GM13976 (cell line): ENCODE results near the gene SETD1B.

Experiments
- DNase-seq: peaks from one replicate; pipeline ENCODE4 v3.0.0; 2012; ENCODE audit warnings: low spot score
- CTCF ChIP-seq: IDR thresholded peaks from 2 replicates; pipeline ENCODE4 v1.5.1; 2012; ENCODE audit warnings: borderline replicate concordance, mild to moderate bottlenecking; ENCODE audit not compliant: insufficient read depth; ENCODE audit errors: extremely low read depth, missing control alignments, control extremely low read depth
- in situ Hi-C: fragments of 300-500 bp; cut with MboI; formaldehyde crosslinking; loops from one replicate; pipeline ENCODE4 v1.12.0; 2022; ENCODE audit warnings: low sequenced_read_pairs, mixed read lengths, inconsistent platforms; ENCODE audit not compliant: unreplicated experiment

The SETD1B gene

GRCh38 chr12:121766290-121767039 lies 37.3 kb upstream of the SETD1B start:
- DNase-seq, result no peak
- no peak for TF ChIP-seq CTCF
- in situ Hi-C loops, result loop anchor here (5.0 kb wide), 1 partner anchor 64 kb away; no protein-coding TSS in a partner anchor

- TF ChIP-seq CTCF, result no peak
- DNase-seq, result no peak
- in situ Hi-C loops, result loop anchor here (5.0 kb wide), 1 partner anchor 65 kb away; no protein-coding TSS in a partner anchor
Measured at GRCh38 chr12:121767525-121768016, 36.2 kb upstream of the SETD1B start.

- DNase-seq, result no peak
- no peak for TF ChIP-seq CTCF
- in situ Hi-C loops, result loop anchor here (5.0 kb wide), 1 partner anchor 67 kb away; no protein-coding TSS in a partner anchor
Measured at GRCh38 chr12:121769297-121769830, 34.4 kb upstream of the SETD1B start.

DNA sequence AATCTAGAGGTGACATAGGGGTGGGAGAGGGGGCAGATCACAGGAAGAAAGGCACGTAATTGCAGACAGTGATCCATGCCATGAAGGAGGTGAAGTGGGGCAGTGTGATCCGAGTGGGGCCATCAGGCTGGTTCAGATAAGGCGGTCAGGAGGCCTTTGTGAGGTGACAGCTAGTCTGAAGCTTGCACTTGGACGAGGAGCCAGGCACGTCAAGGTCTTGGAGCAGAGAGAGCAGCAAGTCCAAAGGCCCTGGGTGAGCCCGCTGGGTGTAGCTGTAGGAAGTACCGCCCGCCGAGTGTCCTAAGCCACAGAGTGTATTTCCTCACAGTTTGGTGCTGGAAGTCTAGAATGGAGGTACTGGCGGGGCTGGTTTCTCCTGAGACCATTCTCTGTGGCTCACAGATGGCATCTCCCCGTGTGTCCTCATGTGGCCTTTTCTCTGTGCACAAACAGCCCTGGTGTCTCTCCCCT lies 33.9 kb upstream of the SETD1B start:
- DNase-seq, result no peak
- TF ChIP-seq CTCF, result no peak
- in situ Hi-C loops, result loop anchor here (5.0 kb wide), 1 partner anchor 68 kb away; no protein-coding TSS in a partner anchor

DNA sequence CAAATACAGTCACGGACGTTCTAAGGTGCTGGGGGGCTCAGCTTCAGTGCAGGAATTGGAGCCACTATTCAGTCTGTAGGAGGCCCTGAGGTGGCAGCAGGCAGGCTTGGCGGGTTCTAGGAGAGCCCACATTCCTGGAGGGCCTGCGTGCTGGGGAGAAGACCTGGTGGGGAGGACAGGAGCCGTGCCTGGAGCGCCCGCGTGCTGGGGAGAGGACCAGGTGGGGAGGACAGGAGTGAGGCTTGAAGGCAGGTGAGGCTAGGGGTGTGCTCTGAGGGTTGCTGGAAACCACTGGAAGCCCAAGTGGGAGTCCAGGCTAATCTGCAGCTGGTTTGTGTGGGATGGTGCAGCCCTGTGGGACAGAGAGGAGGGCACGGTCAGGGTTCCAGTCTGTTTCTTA lies 33.4 kb upstream of the SETD1B start:
- DNase-seq, result no peak
- in situ Hi-C loops, result no loop called here
- TF ChIP-seq CTCF, result no peak

DNA sequence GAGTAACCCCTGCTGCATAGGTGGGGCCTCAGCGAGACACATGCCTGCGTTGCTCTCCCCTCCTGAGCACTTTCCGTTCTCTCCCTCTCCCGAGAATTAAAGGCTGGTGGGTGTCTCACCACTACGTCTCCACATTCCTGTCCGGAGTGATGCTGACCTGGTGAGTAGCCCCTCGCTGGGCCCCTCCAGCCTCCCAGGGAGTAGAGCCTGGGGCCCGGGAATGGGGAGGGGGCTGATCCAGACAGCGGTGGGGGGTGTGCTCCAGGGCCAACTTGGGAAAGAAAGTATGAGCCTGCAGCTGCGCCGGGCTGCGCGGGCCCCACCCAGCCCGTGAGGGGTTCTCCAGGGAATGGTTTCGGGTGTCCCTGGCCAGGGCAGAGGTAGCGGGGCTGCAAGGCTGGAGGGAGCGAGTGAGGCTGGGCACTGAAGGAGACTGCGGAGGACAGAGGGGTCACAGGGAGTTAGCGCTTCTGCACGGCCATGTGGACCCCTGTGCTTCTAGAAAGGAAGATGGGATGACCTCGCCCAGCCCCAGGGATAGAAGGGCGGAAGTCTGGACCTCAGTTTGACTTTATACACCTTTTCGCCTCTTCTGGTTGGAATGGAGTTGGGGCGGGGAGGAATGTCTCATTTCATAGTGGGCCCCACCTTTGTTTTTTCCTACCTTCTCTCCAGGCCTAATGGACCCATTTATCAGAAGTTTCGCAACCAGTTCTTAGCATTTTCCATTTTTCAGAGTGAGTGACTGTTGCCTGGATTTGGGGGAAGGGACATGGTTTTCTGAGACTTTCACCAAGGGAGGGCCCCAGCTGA lies 32.8 kb upstream of the SETD1B start:
- DNase-seq, result no peak
- no peak for TF ChIP-seq CTCF
- in situ Hi-C loops, result no loop called here
